ENCODE data around the gene ADI1. TPM values are rescaled to one million over a fixed set of nuclear protein-coding genes. Genes with fewer than 3 reads are reported as not detected.

Gene ADI1, protein sequence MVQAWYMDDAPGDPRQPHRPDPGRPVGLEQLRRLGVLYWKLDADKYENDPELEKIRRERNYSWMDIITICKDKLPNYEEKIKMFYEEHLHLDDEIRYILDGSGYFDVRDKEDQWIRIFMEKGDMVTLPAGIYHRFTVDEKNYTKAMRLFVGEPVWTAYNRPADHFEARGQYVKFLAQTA
- polyA plus RNA-seq (ENCODE audit: insufficient read length): 63.2 TPM

- DNase-seq (ENCODE audit: low read depth): no peak
Measured at GRCh38 chr2:3519255-3520205, at the start of gene ADI1. Gene ADI1 (minus strand): TSS chr2:3519531. CDS start chr2:3519487, 44 bp downstream.

DNA sequence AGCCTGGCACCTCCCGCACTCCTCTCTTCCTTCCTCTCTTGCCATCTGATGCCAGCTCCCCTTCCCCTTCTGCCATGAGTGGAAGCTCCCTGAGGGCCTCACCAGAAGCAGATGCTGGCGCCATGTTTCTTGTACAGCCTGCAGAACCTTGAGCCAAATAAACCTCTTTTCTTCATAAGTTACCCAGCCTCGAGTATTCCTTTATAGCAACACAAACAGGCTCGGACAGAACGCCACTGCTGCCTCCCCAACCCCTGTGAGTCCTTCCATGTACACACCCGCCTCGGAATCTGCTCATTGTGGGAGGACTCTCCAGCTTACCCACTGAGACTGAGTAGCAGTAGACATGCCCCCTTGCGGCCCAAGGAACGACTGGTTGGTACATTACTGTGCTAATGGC lies 47.5 kb upstream of the ADI1 start:
- no peak for DNase-seq (ENCODE audit: low read depth)

- DNase-seq (ENCODE audit: low read depth): no peak
Measured at GRCh38 chr2:3565117-3565516, 45.8 kb upstream of the ADI1 start.

- DNase-seq (ENCODE audit: low read depth): no peak
Measured at GRCh38 chr2:3563521-3563976, 44.2 kb upstream of the ADI1 start.

- peak; percentile 96 for DNase-seq (ENCODE audit: low read depth)
Measured at GRCh38 chr2:3558205-3559014, 39.1 kb upstream of the ADI1 start, which contains the start of gene RNASEH1. Gene RNASEH1 (minus strand): TSS chr2:3558333. CDS start chr2:3558260, 73 bp downstream.

DNA sequence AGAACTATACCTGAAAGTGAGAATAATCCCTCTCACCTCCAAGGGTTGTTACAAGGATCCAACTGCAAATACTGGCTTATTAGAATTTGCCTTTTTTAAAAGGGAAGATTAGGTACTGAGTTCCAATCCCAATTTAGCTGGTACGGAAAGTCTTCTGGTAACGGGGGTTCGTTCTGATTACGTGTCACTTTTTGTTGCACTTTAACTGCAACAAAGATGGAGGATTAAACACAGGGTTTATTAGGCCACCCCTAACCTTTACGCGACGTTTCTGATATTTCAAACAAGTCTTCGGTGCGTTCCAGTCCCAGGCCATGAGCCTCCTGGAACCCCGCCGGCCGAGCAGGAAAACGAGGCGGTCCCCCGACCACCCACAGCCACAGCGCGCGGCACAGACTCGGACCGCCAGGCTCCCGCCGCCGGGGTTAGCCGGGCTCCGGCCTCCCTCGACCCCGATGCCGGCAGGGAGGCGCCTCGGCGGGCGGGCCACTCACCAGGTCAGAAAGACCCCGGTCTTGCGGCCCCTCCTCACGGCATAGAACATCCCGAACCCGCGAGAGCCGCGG lies 38.4 kb upstream of the ADI1 start:
- no peak for DNase-seq (ENCODE audit: low read depth)

GRCh38 chr2:3553946-3554345 lies 34.6 kb upstream of the ADI1 start:
- no peak for DNase-seq (ENCODE audit: low read depth)

DNA sequence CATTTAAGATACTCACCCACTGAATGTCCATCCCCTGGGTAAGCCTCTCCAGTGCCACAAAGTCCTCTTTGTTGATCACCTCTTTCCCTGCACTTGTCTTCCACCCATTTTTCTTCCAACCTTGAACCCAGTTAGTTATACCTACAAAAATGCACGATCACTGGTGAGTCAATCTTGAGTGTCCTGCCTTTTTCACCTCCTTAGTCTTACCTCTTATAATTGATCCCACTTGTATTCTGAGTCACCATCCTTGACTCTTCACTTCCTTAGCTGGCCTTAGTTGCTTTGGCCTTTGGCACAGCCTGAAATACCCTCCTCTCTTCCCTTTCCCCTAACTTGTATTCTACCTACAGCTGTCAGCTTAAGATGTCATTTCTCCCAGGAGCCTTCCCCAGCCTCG lies 28.6 kb upstream of the ADI1 start:
- DNase-seq (ENCODE audit: low read depth): no peak

- no peak for DNase-seq (ENCODE audit: low read depth)
Measured at GRCh38 chr2:3545788-3546478, 26.6 kb upstream of the ADI1 start.

DNA sequence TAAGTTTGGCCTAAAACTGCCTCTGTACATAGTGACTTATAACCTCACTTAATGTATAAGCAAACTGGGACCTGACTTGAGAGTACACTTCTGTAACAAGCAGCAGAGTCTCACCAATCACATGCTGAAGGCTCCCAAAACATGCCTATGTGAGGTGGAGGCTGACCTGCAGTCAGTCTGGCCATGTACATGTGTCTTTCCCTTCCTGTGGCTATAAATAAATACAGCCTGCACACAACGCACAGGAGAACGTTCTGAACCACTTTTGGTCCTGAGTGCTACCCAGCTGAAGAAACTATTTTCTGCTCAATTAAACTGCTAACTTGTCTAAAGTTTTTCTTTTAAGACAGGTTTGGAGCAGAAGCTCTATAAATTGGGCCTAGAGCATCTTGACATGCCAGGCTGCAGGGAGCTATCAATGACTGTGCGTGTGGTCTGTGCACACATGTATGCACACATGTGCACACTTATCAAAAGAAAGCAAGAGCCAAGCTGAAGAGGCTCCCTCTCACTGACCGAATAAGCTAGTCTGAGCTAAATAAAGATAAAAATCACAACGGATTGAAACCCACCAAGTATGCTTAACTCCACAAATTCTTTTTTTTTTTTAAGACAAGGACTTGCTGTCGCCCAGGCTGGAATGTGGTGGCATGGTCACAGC lies 23.8 kb upstream of the ADI1 start:
- DNase-seq (ENCODE audit: low read depth): no peak

GRCh38 chr2:3542107-3542506 lies 22.8 kb upstream of the ADI1 start:
- no peak for DNase-seq (ENCODE audit: low read depth)

- no peak for DNase-seq (ENCODE audit: low read depth)
Measured at GRCh38 chr2:3539836-3540235, 20.5 kb upstream of the ADI1 start.

DNA sequence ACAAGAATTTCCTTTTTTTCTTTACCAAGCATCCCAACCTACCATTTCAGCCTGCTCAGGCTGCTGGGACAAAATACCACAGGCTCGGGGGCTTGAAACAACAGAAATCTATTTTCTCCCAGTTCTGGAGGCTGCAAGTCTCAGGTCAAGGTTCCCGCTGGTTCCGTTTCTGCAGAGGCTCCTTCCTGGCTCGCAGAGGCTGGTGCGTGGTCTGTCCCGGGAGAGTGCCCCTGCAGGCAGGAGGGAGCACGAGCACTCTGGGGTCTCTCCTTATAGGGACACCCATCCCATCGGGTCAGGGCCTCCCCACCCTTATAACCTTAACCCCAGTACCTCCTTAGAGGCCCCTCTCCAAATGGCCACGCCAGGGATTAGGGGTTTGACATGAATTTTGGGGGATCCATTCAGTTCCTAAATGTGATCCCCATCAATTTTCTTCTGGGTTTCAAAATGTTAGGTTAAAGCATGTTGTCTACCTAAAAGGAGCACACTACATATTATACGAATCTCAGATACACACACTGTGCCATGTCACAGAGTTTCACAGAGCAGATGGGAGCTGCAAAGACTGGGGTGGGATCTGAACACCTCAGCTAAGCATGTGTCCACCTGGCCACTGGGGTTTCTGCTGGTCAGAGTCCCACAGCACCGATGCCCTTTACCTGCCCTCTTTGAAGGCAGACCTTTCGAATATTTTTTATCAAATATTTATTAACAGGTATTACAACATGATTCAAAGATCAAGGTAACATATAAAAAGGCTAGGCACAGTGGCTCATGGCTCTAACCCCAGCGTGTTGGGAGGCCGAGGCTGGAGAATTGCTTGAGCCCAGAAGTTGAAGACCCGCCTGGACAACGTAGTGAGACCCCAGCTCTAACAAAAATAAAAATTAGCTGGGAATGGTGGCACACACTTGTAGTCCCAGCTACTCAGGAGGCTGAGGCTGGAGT lies 17.6 kb upstream of the ADI1 start:
- DNase-seq (ENCODE audit: low read depth): no peak

GRCh38 chr2:3535794-3536681 lies 16.7 kb upstream of the ADI1 start:
- DNase-seq (ENCODE audit: low read depth): peak; percentile 55

GRCh38 chr2:3535467-3535793 lies 16.1 kb upstream of the ADI1 start:
- DNase-seq (ENCODE audit: low read depth): no peak

DNA sequence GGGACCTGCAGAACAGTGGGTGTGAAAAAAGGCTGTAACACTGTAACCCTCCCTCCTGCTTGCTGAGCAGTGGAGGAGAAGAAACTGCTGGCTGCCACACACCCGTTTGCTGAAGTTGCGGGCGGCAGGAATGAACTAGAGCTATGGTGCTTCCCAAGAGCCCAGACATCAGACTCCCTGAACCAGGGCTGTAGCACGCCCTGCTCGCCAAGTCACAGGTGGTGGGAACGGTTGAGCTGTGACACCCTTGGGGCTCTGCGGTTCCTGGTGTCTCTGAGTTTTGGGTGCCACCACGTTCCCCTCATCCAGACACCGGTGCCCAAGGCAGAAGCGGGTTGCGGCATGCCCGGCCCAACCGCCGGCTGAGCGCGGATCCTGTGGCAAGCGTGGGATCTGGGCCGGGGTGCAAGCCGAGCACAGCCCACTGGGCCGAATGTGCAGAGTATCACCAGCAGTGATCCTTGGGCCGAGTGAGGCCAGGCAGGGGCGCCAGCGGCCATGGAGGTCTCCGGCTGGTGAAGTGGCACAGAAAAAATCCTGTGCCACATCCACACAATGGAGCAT lies 15.0 kb upstream of the ADI1 start:
- no peak for DNase-seq (ENCODE audit: low read depth)

- no peak for DNase-seq (ENCODE audit: low read depth)
Measured at GRCh38 chr2:3533836-3534235, 14.5 kb upstream of the ADI1 start.

DNA sequence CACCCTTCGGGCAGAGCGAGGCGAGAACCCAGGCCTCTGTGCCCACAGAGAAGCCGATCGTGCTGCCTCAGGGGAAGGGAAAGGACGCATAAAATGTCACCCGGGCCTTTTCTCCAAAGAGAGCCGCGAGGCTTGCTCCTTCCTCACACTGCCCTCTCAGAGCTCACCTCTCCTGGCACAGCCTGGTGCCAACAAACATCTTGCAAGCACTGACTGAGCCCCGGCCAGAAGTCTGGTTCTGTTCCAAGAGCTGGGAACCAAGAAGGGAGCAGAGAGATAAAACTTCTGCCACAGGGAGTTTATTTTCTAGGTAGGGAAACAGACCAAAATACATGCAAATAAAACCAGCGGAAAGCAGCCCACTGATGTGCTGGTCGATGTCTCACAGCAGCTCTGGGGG lies 13.6 kb upstream of the ADI1 start:
- no peak for DNase-seq (ENCODE audit: low read depth)

Data from forelimb muscle (tissue), 1 donor.